Fibroblast of lung (primary cell): ENCODE data around the gene ANKS1B.

Source experiments
- CTCF ChIP-seq, 2 donors: IDR thresholded peaks in 1 of 2; conservative IDR thresholded peaks in 1 of 2; 1 replicate in 1 of 2; 2 replicates in 1 of 2; pipeline ENCODE4 v1.5.1; 2011 to 2012; ENCODE audit warnings: low read length in 2 of 2, control low read depth in 1 of 2, inconsistent platforms in 1 of 2, low read depth in 1 of 2, mild to moderate bottlenecking in 1 of 2
- EZH2 ChIP-seq: IDR thresholded peaks from 2 replicates; pipeline ENCODE4 v1.5.1; 2012; ENCODE audit warnings: low read length, control low read depth, mild to moderate bottlenecking; ENCODE audit errors: missing control alignments

DNA sequence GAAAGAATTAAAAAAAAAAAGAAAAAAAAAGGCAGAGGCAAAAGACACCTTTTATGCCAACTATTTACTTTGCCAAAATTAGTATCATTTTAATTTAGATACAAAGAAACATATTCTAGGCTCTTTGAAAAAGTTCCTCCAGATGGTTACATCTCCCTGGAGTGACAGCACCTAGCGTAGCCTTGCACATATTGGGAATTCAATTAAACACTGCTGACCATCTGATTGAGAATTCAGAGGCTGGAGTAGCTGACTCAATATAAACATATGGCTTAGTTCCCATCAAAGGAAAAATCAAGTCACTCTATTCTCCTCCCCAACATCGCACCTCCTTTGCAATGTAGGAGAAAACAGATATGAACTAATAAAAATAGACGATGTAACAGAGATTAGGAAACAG, 36.4 kb downstream of the ANKS1B start:
- TF ChIP-seq CTCF (conservative IDR thresholded peaks at IDR 0.05 in 1 of 2, IDR thresholded peaks at IDR 0.05 in 1 of 2; ENCODE audit: low read depth in 1 of 2, low read length in 2 of 2) (no peak), EZH2 (no peak)
